Measurements from ENCODE around the gene ABHD14A.

ABHD14A gene

DNA sequence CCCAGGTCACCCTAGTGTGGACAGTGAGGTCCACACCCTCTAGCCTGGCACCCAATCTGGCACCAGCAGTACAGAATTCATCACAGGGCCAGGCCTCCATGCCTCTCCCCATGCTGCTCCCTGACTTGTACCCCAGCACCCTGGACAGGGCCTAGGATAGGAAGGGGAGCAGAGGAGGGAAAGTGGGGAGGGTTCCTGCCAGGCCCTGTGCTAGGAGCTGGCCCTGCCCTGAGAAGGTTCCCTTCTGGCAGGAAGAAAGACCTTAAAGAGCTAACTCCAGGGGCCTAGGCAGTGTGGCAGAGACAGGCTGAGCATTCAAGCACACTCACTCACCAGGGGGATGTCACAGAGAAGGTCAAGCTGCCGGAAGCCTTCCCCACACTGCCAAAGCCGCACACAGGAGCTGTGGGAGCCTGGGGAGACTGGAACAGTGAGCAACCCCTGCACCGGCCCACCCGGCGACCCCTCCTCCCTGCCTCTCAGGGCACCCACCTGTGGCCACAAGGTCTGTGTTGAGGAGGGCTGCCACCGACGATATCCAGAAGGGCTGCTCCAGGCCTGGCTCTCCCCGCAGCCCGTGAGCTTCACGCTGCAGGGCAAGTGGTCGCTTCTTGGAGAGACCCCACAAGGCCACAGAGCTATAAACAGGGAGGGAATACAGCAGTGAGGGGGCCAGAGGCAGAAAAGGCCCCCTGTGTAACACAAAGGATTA is 40.6 kb upstream of the ABHD14A start:
- TF ChIP-seq EZH2 (IDR thresholded peaks at IDR 0.05; ENCODE audit: borderline replicate concordance, low read length): no peak
- TF ChIP-seq, protein P1, sequence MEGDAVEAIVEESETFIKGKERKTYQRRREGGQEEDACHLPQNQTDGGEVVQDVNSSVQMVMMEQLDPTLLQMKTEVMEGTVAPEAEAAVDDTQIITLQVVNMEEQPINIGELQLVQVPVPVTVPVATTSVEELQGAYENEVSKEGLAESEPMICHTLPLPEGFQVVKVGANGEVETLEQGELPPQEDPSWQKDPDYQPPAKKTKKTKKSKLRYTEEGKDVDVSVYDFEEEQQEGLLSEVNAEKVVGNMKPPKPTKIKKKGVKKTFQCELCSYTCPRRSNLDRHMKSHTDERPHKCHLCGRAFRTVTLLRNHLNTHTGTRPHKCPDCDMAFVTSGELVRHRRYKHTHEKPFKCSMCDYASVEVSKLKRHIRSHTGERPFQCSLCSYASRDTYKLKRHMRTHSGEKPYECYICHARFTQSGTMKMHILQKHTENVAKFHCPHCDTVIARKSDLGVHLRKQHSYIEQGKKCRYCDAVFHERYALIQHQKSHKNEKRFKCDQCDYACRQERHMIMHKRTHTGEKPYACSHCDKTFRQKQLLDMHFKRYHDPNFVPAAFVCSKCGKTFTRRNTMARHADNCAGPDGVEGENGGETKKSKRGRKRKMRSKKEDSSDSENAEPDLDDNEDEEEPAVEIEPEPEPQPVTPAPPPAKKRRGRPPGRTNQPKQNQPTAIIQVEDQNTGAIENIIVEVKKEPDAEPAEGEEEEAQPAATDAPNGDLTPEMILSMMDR (IDR thresholded peaks at IDR 0.05; ENCODE audit: low read length): no peak
- Histone ChIP-seq H3K9me3 (ENCODE audit: low read length) (no peaks in the 10 kb centered on the region), H3K36me3 (ENCODE audit: insufficient read depth, low read length) (peaks cover 59% of the 10 kb centered on the region), H2AFZ (ENCODE audit: low read length) (no peak overlapping the region), H3K4me1 (ENCODE audit: insufficient read depth, low read length, severe bottlenecking) (peaks cover under 1% of the 10 kb centered on the region), H3K27ac (ENCODE audit: low read depth, low read length, poor library complexity, severe bottlenecking) (no peak overlapping the region), H4K20me1 (ENCODE audit: insufficient read depth, low read length) (no peaks in the 10 kb centered on the region), H3K4me2 (ENCODE audit: low read length) (no peak overlapping the region), H3K27me3 (ENCODE audit: insufficient read depth, low read length) (no peaks in the 10 kb centered on the region), H3F3A (ENCODE audit: insufficient read depth, low read length) (no peaks in the 10 kb centered on the region), H3K4me3 (ENCODE audit: low read depth, low read length, poor library complexity, severe bottlenecking) (no peak overlapping the region), H3K9ac (ENCODE audit: low read length) (no peak overlapping the region), H3K79me2 (ENCODE audit: insufficient read depth, low read length) (no peaks in the 10 kb centered on the region), H3K9me2 (ENCODE audit: low read depth, low read length) (no peaks in the 10 kb centered on the region)

DNA sequence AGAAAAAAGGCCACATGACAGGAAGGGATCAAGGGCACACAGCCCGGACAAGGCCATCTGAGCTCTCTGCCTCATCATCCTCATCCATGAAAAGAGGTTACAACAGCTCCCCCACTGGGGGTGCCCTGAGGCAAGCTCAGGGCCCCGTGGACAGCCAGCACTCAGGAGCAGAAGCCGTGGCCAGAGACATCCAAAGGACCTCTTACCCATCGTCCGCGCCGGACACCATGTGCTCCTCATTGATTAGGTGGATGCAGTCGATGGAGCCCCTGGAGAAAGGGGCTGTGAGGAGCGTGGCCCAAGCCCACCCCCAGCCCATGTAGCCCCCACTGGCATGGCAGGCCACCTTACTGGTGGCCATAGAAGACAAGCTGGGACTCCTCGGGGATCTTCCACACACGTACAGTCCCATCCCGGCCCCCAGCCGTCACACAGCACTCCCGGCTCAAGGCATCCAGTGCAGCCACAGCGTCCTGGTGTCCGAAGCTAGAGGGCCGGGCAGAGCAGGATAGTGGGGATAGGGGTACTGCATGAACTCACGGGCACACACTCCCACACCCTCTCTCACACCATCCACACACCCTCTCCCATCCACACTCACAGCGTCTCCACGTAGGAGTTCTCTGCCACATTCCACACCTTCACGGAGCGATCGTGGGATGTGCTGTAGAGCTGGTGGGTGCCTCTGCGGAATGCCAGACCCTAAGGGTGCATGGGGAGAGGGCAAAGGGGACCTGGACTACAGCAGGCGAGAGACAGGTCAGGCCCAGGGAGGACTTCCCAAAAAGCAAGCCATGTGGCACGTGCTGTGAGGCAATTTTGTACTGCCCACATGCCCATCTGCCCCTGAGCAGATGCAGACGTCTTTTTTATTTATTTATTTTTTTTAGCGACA is 39.6 kb upstream of the ABHD14A start:
- no peaks in the 10 kb centered on the region for H3K79me2 ChIP-seq (ENCODE audit: insufficient read depth, low read length)
- no peak overlapping the region for H3K27ac ChIP-seq (ENCODE audit: low read depth, low read length, poor library complexity, severe bottlenecking)
- H3K36me3 ChIP-seq (ENCODE audit: insufficient read depth, low read length): peaks cover 59% of the 10 kb centered on the region
- no peaks in the 10 kb centered on the region for H3K27me3 ChIP-seq (ENCODE audit: insufficient read depth, low read length)
- H3K4me1 ChIP-seq (ENCODE audit: insufficient read depth, low read length, severe bottlenecking): peaks cover 10% of the 10 kb centered on the region
- no peak overlapping the region for H3K4me3 ChIP-seq (ENCODE audit: low read depth, low read length, poor library complexity, severe bottlenecking)
- no peak overlapping the region for H2AFZ ChIP-seq (ENCODE audit: low read length)
- H3K9me2 ChIP-seq (ENCODE audit: low read depth, low read length): no peaks in the 10 kb centered on the region
- H3K9me3 ChIP-seq (ENCODE audit: low read length): no peaks in the 10 kb centered on the region
- no peaks in the 10 kb centered on the region for H3F3A ChIP-seq (ENCODE audit: insufficient read depth, low read length)
- H4K20me1 ChIP-seq (ENCODE audit: insufficient read depth, low read length): no peaks in the 10 kb centered on the region
- no peak overlapping the region for H3K4me2 ChIP-seq (ENCODE audit: low read length)
- no peak overlapping the region for H3K9ac ChIP-seq (ENCODE audit: low read length)
- no peak for TF ChIP-seq EZH2 (IDR thresholded peaks at IDR 0.05; ENCODE audit: borderline replicate concordance, low read length)
- TF ChIP-seq, protein P1 (IDR thresholded peaks at IDR 0.05; ENCODE audit: low read length): no peak

DNA sequence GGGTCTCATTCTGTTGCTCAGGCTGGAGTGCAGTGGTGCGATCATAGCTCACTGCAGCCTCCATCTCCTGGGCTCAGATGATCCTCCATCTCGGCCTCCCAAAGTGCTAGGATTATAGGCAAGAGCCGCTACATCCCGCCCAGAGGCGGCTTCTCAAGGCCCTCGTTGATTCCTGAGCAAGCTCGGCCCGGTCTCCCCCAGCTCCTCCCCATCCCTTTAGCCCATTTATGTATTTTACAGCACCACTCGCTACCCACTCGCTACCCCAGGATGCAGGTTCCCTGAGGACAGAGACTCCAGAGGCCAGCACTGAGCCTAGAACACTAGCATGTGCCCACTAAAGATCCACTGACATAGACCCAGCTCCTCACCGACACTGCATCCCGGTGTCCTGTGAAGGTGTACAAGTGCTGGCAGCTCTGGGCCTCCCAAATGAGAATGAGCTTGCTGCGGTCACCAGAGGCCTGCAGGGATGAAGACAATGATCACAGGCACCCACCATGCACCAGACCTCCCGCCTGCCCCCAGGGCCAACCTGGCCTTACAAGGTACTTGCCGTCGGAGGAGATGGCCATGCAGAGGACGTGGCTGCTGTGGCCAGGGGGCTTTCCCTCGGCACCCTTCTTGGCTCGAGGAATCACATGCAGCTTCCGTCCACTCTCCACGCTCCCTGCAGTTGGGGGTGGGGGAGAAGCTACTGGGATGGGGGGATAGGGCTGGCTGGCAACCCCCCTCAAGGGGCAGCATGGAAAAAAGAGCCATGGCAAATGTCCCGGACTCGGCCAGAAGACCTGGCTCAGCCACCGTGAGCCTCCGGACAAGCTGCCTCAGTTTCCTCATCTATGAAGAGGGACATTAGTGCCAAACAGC is 38.7 kb upstream of the ABHD14A start:
- no peak overlapping the region for H2AFZ ChIP-seq (ENCODE audit: low read length)
- H3K36me3 ChIP-seq (ENCODE audit: insufficient read depth, low read length): peaks cover 59% of the 10 kb centered on the region
- peaks cover 18% of the 10 kb centered on the region for H3K4me1 ChIP-seq (ENCODE audit: insufficient read depth, low read length, severe bottlenecking)
- no peak overlapping the region for H3K4me3 ChIP-seq (ENCODE audit: low read depth, low read length, poor library complexity, severe bottlenecking)
- peaks cover 4% of the 10 kb centered on the region; the same call in 1 of the 2 replicates for H3K79me2 ChIP-seq (ENCODE audit: insufficient read depth, low read length)
- no peaks in the 10 kb centered on the region for H4K20me1 ChIP-seq (ENCODE audit: insufficient read depth, low read length)
- no peak overlapping the region for H3K27ac ChIP-seq (ENCODE audit: low read depth, low read length, poor library complexity, severe bottlenecking)
- H3K9me3 ChIP-seq (ENCODE audit: low read length): no peaks in the 10 kb centered on the region
- no peaks in the 10 kb centered on the region for H3F3A ChIP-seq (ENCODE audit: insufficient read depth, low read length)
- H3K9ac ChIP-seq (ENCODE audit: low read length): no peak overlapping the region
- no peak overlapping the region for H3K4me2 ChIP-seq (ENCODE audit: low read length)
- H3K27me3 ChIP-seq (ENCODE audit: insufficient read depth, low read length): no peaks in the 10 kb centered on the region
- TF ChIP-seq, protein P1 (IDR thresholded peaks at IDR 0.05; ENCODE audit: low read length): no peak
- no peak for TF ChIP-seq EZH2 (IDR thresholded peaks at IDR 0.05; ENCODE audit: borderline replicate concordance, low read length)
- H3K9me2 ChIP-seq (ENCODE audit: low read depth, low read length): no peaks in the 10 kb centered on the region
